ENCODE results near the gene WDR46. TPM values are rescaled to one million over a fixed set of nuclear protein-coding genes. Genes with fewer than 3 reads are reported as not detected.
A peak's percentile ranks its signal among the peaks of the same experiment; 100 is the strongest.

Gene WDR46, protein sequence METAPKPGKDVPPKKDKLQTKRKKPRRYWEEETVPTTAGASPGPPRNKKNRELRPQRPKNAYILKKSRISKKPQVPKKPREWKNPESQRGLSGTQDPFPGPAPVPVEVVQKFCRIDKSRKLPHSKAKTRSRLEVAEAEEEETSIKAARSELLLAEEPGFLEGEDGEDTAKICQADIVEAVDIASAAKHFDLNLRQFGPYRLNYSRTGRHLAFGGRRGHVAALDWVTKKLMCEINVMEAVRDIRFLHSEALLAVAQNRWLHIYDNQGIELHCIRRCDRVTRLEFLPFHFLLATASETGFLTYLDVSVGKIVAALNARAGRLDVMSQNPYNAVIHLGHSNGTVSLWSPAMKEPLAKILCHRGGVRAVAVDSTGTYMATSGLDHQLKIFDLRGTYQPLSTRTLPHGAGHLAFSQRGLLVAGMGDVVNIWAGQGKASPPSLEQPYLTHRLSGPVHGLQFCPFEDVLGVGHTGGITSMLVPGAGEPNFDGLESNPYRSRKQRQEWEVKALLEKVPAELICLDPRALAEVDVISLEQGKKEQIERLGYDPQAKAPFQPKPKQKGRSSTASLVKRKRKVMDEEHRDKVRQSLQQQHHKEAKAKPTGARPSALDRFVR
- total RNA-seq: 10 to 100 TPM; 13.1 to 35.2 (median 23.9) TPM
- long read RNA-seq, partial matches to known transcripts: 2 of 5 reads
- long read RNA-seq, other reads (novel, unspliced or antisense): 0 of 5 reads

DNA sequence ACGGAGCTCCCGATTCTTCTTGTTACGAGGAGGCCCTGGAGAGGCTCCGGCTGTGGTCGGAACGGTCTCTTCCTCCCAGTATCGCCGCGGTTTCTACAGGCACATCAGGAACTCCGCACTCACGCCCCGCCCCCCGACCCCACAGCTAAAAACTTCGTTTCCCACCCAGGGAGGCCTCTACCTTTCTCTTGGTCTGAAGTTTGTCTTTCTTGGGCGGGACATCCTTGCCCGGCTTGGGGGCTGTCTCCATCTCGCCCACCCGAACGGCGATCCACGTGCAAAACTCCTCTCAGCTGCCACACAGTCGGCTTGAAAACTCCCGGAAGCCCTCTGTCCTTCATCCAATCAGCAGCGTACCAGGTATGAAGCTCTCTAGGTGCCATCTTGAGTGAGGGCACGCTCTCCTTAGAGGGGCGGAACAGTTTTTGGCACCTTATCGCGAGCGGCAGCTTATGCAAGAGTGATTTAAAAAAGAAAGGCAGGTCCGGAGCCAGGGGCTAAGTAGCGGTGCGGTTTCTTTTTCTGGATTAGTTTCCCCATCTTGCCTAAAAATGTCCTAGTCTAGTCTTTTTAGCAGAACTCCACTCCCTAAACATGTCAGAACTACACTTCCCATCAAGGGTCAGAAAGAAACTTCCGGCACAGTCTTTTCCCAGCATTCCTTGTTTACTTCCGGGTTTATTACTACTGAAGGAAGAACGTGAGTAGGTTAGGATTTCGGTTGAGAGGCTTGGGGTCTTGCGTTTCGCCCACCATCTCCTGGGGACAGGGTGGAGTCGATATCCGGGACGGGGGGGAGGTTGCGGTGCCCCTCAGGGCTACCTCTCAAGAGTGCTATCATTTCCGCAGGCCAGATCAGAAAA is at the start of gene WDR46, which contains the start of gene PFDN6:
Gene WDR46, minus strand, starts transcription at position 319 of the 863 bp plus-strand sequence. Its CDS starts 69 bp downstream, at position 250.
Gene PFDN6, plus strand, starts transcription at position 681 of the 863 bp plus-strand sequence. CDS start 256 bp downstream, outside the sequence.
- peak within 1 kb of the TSS; percentile 79 to 94 (median 91) for H3K4me3 ChIP-seq

GRCh38 chr6:33336495-33336894 is 47.5 kb upstream of the WDR46 start:
- no CpG with 5 or more reads among the region's 3 CpGs for WGBS (ENCODE audit: insufficient coverage, low coverage, low lambda C conversion rate, missing lambda C conversion rate)
- Histone ChIP-seq H3K4me1 (no peaks in the 10 kb centered on the region), H3K27me3 (no peaks in the 10 kb centered on the region), H3K36me3 (no peaks in the 10 kb centered on the region), H3K4me3 (no peak overlapping the region), H3K9me3 (no peaks in the 10 kb centered on the region), H3K27ac (no peak overlapping the region)
- ATAC-seq (no peak), DNase-seq (no peak)
- TF ChIP-seq CTCF (IDR thresholded peaks at IDR 0.05): no peak
- no peak for TF ChIP-seq POLR2A (IDR thresholded peaks at IDR 0.05)
- intact Hi-C loops (cut with DNase I): no loop called here

More for the DNA sequence above, at the start of gene WDR46, which contains the start of gene PFDN6:
- Histone ChIP-seq H3K27me3 (no peaks in the 10 kb centered on the region), H3K4me1 (peaks cover 0 to 16% (median 8%) of the 10 kb centered on the region in 4 donors), H3K27ac (peak within 1 kb of the TSS; percentile 67 to 72 (median 69)), H3K9me3 (no peaks in the 10 kb centered on the region), H3K36me3 (peaks cover 0 to 51% (median 12%) of the 10 kb centered on the region in 4 donors)
- ATAC-seq (peak; percentile 95 to 97 (median 96)), DNase-seq (peak; percentile 71 to 89 (median 73))
- TF ChIP-seq CTCF (IDR thresholded peaks at IDR 0.05): no peak
- TF ChIP-seq POLR2A (IDR thresholded peaks at IDR 0.05): no peak
- intact Hi-C loops (cut with DNase I): no loop called here
- WGBS (ENCODE audit: insufficient coverage, low coverage, low lambda C conversion rate, missing lambda C conversion rate): under 1% methylated on average over 40 of the region's 43 CpGs

- Histone ChIP-seq H3K27ac (no peak overlapping the region), H3K36me3 (no peaks in the 10 kb centered on the region), H3K4me1 (no peaks in the 10 kb centered on the region), H3K9me3 (no peaks in the 10 kb centered on the region), H3K4me3 (no peak overlapping the region), H3K27me3 (no peaks in the 10 kb centered on the region)
- DNase-seq (no peak), ATAC-seq (no peak)
- WGBS (ENCODE audit: insufficient coverage, low coverage, low lambda C conversion rate, missing lambda C conversion rate): 33% methylated on average over 1 of the region's 4 CpGs
- intact Hi-C loops (cut with DNase I): no loop called here
- TF ChIP-seq POLR2A (IDR thresholded peaks at IDR 0.05): no peak
- no peak for TF ChIP-seq CTCF (IDR thresholded peaks at IDR 0.05)
Measured at GRCh38 chr6:33335916-33336315, 46.9 kb upstream of the WDR46 start.

- DNase-seq (no peak), ATAC-seq (no peak)
- no peak overlapping the region for H3K27ac ChIP-seq
- H3K9me3 ChIP-seq: no peaks in the 10 kb centered on the region
- H3K4me3 ChIP-seq: no peak overlapping the region
- H3K27me3 ChIP-seq: no peaks in the 10 kb centered on the region
- TF ChIP-seq CTCF (IDR thresholded peaks at IDR 0.05) (no peak), POLR2A (IDR thresholded peaks at IDR 0.05) (no peak)
- intact Hi-C loops (cut with DNase I): no loop called here
- 74% methylated on average over 4 of the region's 4 CpGs for WGBS (ENCODE audit: insufficient coverage, low coverage, low lambda C conversion rate, missing lambda C conversion rate)
- no peaks in the 10 kb centered on the region for H3K4me1 ChIP-seq
- no peaks in the 10 kb centered on the region for H3K36me3 ChIP-seq
Measured at GRCh38 chr6:33333666-33334065, 44.6 kb upstream of the WDR46 start.
